WTC11 (cell line): ENCODE results near the gene DAB1.

ENCODE experiments used
- CTCF ChIP-seq: fragments of 200-600 bp; IDR thresholded peaks from 2 replicates; pipeline ENCODE4 v1.8.0; 2022; ENCODE audit warnings: antibody characterized with exemption
- TP53 ChIP-seq: sonication (generic); formaldehyde crosslinking; IDR thresholded peaks from 2 replicates; pipeline ENCODE4 v1.8.1; 2023; ENCODE audit warnings: mild to moderate bottlenecking, missing genetic modification reagents

- no peak for TF ChIP-seq CTCF
- TF ChIP-seq TP53 (CRISPR knock-in tag): no peak
Measured at GRCh38 chr1:57450981-57451380, 27.1 kb upstream of the DAB1 start.
